Amniotic stem cell (primary cell): Measurements from ENCODE around the gene UBE2J1.

Experiments used
- DNase-seq: peaks from one replicate; lab custom pipeline; 2025; lab: John Stamatoyannopoulos, UW

The UBE2J1 gene

GRCh38 chr6:89364586-89364985 lies 12.1 kb upstream of the UBE2J1 start:
- DNase-seq, result no peak

- DNase-seq, result no peak
Measured at GRCh38 chr6:89361171-89361570, 8.6 kb upstream of the UBE2J1 start.

GRCh38 chr6:89360415-89360999 lies 8.0 kb upstream of the UBE2J1 start:
- no peak for DNase-seq

GRCh38 chr6:89359561-89359960 lies 7.0 kb upstream of the UBE2J1 start:
- no peak for DNase-seq

- no peak for DNase-seq
Measured at GRCh38 chr6:89357390-89357789, 4.9 kb upstream of the UBE2J1 start.

GRCh38 chr6:89356642-89357170 lies 4.2 kb upstream of the UBE2J1 start:
- DNase-seq, result no peak

GRCh38 chr6:89355511-89356194 lies 3.1 kb upstream of the UBE2J1 start:
- no peak for DNase-seq

GRCh38 chr6:89353702-89354392 lies 1.3 kb upstream of the UBE2J1 start:
- no peak for DNase-seq

- no peak for DNase-seq
Measured at GRCh38 chr6:89353118-89353556, 615 bp upstream of the UBE2J1 start.

- DNase-seq, result no peak
Measured at GRCh38 chr6:89351671-89352277, 748 bp downstream of the UBE2J1 start.

- no peak for DNase-seq
Measured at GRCh38 chr6:89350281-89350966, 2.1 kb downstream of the UBE2J1 start.

- no peak for DNase-seq
Measured at GRCh38 chr6:89348372-89348771, 4.2 kb downstream of the UBE2J1 start.

GRCh38 chr6:89347825-89348224 lies 4.7 kb downstream of the UBE2J1 start:
- DNase-seq, result no peak

- no peak for DNase-seq
Measured at GRCh38 chr6:89346433-89346832, 6.1 kb downstream of the UBE2J1 start.

- no peak for DNase-seq
Measured at GRCh38 chr6:89339565-89339964, 13.0 kb downstream of the UBE2J1 start.

GRCh38 chr6:89335164-89335563 lies 17.4 kb downstream of the UBE2J1 start:
- no peak for DNase-seq

GRCh38 chr6:89330910-89331309 lies 21.6 kb downstream of the UBE2J1 start:
- DNase-seq, result no peak

- no peak for DNase-seq
Measured at GRCh38 chr6:89328976-89329375, 23.5 kb downstream of the UBE2J1 start.

GRCh38 chr6:89324304-89324703 lies 28.2 kb downstream of the UBE2J1 start:
- no peak for DNase-seq

GRCh38 chr6:89323511-89323971 lies 29.0 kb downstream of the UBE2J1 start:
- no peak for DNase-seq

GRCh38 chr6:89321131-89321970 lies 31.2 kb downstream of the UBE2J1 start:
- DNase-seq, result no peak
